Fibroblast of lung (primary cell): ENCODE data around the gene PATJ.

Experiments used
- CTCF ChIP-seq, 2 donors: IDR thresholded peaks in 1 of 2; conservative IDR thresholded peaks in 1 of 2; 1 replicate in 1 of 2; 2 replicates in 1 of 2; pipeline ENCODE4 v1.5.1; 2011 to 2012; ENCODE audit warnings: low read length in 2 of 2, control low read depth in 1 of 2, inconsistent platforms in 1 of 2, low read depth in 1 of 2, mild to moderate bottlenecking in 1 of 2
- EZH2 ChIP-seq: IDR thresholded peaks from 2 replicates; pipeline ENCODE4 v1.5.1; 2012; ENCODE audit warnings: low read length, control low read depth, mild to moderate bottlenecking; ENCODE audit errors: missing control alignments

DNA sequence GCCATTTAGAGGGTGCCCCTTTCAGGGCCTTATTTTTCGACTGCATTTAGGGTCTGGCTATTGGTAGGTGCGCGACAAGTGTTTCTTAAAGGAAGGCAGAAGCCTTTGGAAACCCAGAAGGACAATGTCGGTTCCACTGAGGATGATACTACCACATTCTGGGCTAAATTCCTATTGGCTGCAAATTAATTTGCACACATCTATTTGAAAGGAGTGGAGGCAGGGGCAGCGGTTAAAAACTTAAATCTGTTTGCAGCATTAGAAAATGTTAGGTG, 1.1 kb downstream of the PATJ start:
- TF ChIP-seq CTCF (conservative IDR thresholded peaks at IDR 0.05 in 1 of 2, IDR thresholded peaks at IDR 0.05 in 1 of 2; ENCODE audit: low read depth in 1 of 2, low read length in 2 of 2) (no peak), EZH2 (no peak)
